ENCODE data around the gene ARHGAP4.

DNA sequence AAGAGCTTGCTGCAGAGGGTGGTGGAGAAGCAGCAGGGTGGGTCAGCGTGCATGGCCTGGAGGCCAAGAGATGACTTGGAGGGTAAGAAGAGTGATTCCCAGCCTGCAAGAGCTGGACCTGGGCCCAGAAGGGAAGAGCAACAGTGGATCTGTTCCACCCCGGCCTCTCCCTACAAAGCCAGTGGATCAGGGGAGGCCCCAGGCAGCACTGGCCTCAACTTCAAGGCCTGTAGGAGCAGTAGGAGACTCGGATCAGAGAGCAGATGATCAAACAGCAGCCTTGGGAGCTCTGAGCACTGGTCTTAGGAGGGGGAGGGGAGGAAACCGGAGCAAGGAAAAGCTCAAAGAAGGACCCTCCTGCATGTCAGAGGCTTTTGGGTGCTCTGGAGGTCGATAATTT, 47.7 kb downstream of the ARHGAP4 start:
- TF ChIP-seq, protein P1, sequence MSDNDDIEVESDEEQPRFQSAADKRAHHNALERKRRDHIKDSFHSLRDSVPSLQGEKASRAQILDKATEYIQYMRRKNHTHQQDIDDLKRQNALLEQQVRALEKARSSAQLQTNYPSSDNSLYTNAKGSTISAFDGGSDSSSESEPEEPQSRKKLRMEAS (IDR thresholded peaks at IDR 0.05), result no peak
- TF ChIP-seq TAF1 (IDR thresholded peaks at IDR 0.05; ENCODE audit: low read depth), result no peak
- TF ChIP-seq RAD21 (IDR thresholded peaks at IDR 0.05; ENCODE audit: low read depth), result no peak
- no peak for TF ChIP-seq YY1 (IDR thresholded peaks at IDR 0.05; ENCODE audit: low read depth)
- TF ChIP-seq ZBTB7A (IDR thresholded peaks at IDR 0.05; ENCODE audit: low read depth), result no peak
- TF ChIP-seq EGR1 (IDR thresholded peaks at IDR 0.05), result no peak
- TF ChIP-seq NFIC (IDR thresholded peaks at IDR 0.05), result no peak
- TF ChIP-seq REST (IDR thresholded peaks at IDR 0.05; ENCODE audit: low read depth), result no peak
- no peak for TF ChIP-seq USF1 (IDR thresholded peaks at IDR 0.05)
- no peak for TF ChIP-seq TCF12 (IDR thresholded peaks at IDR 0.05; ENCODE audit: low read depth)
- TF ChIP-seq EP300 (IDR thresholded peaks at IDR 0.05; ENCODE audit: borderline replicate concordance), result no peak
- TF ChIP-seq CREB1 (IDR thresholded peaks at IDR 0.05; ENCODE audit: low read depth), result no peak
- no peak for TF ChIP-seq TEAD4 (IDR thresholded peaks at IDR 0.05)
- TF ChIP-seq CEBPB (IDR thresholded peaks at IDR 0.05), result no peak
